Measurements from ENCODE around the gene PROSER2. TPM values are rescaled to one million over a fixed set of nuclear protein-coding genes. Genes with fewer than 3 reads are reported as not detected.
A peak's percentile ranks its signal among the peaks of the same experiment; 100 is the strongest.

Gene PROSER2
- polyA plus RNA-seq (2013, experiment 1 of 2; ENCODE audit: insufficient read length) = 1.2 TPM
- polyA plus RNA-seq (2013, experiment 2 of 2; ENCODE audit: insufficient read length) = 1.2 TPM

- peak; percentile 51 for DNase-seq
These were observed at the start of gene PROSER2 for GRCh38 chr10:11823122-11823988. Gene PROSER2, plus strand, starts transcription at chr10:11823356. Its CDS starts 28,722 bp downstream, at chr10:11852078.

- no peak for DNase-seq
These were observed 49.3 kb upstream of the PROSER2 start for GRCh38 chr10:11773761-11774441.

- DNase-seq = no peak
These were observed 47.7 kb upstream of the PROSER2 start for GRCh38 chr10:11775412-11775811.

GRCh38 chr10:11776080-11776479 is 47.1 kb upstream of the PROSER2 start:
- DNase-seq = peak; percentile 14

GRCh38 chr10:11781114-11781513 is 42.0 kb upstream of the PROSER2 start:
- DNase-seq = no peak

GRCh38 chr10:11782793-11783557 is 40.2 kb upstream of the PROSER2 start:
- peak; percentile 39 for DNase-seq

GRCh38 chr10:11783558-11783865 is 39.6 kb upstream of the PROSER2 start:
- no peak for DNase-seq

- no peak for DNase-seq
These were observed 35.8 kb upstream of the PROSER2 start for GRCh38 chr10:11787374-11787773.

- no peak for DNase-seq
These were observed 35.3 kb upstream of the PROSER2 start for GRCh38 chr10:11787846-11788245.

- no peak for DNase-seq
These were observed 33.9 kb upstream of the PROSER2 start for GRCh38 chr10:11789306-11789705.

GRCh38 chr10:11789956-11790355 is 33.2 kb upstream of the PROSER2 start:
- DNase-seq = no peak

GRCh38 chr10:11793762-11794479 is 29.2 kb upstream of the PROSER2 start:
- peak; percentile 24 for DNase-seq

GRCh38 chr10:11794566-11794965 is 28.6 kb upstream of the PROSER2 start:
- no peak for DNase-seq

GRCh38 chr10:11795101-11795920 is 27.8 kb upstream of the PROSER2 start:
- DNase-seq = no peak

- DNase-seq = no peak
These were observed 26.7 kb upstream of the PROSER2 start for GRCh38 chr10:11796474-11796873.

GRCh38 chr10:11797281-11797680 is 25.9 kb upstream of the PROSER2 start:
- no peak for DNase-seq

GRCh38 chr10:11797847-11798633 is 25.1 kb upstream of the PROSER2 start:
- no peak for DNase-seq

GRCh38 chr10:11798845-11799735 is 24.1 kb upstream of the PROSER2 start:
- peak; percentile 9 for DNase-seq

- no peak for DNase-seq
These were observed 23.4 kb upstream of the PROSER2 start for GRCh38 chr10:11799736-11800080.

- no peak for DNase-seq
These were observed 18.8 kb upstream of the PROSER2 start for GRCh38 chr10:11804336-11804735.

All from fibroblast of skin of abdomen (primary cell).